H1 (cell line): ENCODE data around the gene DOP1A. TPM values are rescaled to one million over a fixed set of nuclear protein-coding genes. Genes with fewer than 3 reads are reported as not detected.

ENCODE experiments used
- CTCF ChIA-PET: fragments of 300-600 bp; sonication (Branson Sonifier 250); formaldehyde crosslinking; loops from one replicate; lab custom pipeline; 2021; ENCODE audit not compliant: partially characterized antibody; lab: Charles Lee
- POLR2A ChIA-PET: fragments of 300-600 bp; sonication (Branson Sonifier 250); formaldehyde crosslinking; loops from one replicate; lab custom pipeline; 2021; ENCODE audit warnings: inconsistent platforms; ENCODE audit not compliant: partially characterized antibody; lab: Charles Lee
- DNase-seq, 2 experiments: peaks; one replicate each; pipeline versions ENCODE4 v3.0.0 to v3.0.0-alpha.2; 2010 to 2022; ENCODE audit warnings: low spot score in 2 of 2, low read depth in 1 of 2, mixed read lengths in 1 of 2
- FAIRE-seq: peaks from 2 replicates; lab custom pipeline; 2011; peaks lifted over from hg19 to GRCh38; lab: Jason Lieb, UNC
- H2AFZ ChIP-seq: 2 replicates; pipeline ENCODE4 v1.8.1; 2012; ENCODE audit warnings: low read length, inconsistent platforms
- H2AK5ac ChIP-seq: 2 replicates; pipeline ENCODE4 v1.6.1; 2013; ENCODE audit warnings: low read depth, low read length
- H2BK120ac ChIP-seq: replicated peaks from 2 replicates; pipeline ENCODE3; 2013; ENCODE audit warnings: low read depth, low read length, inconsistent platforms
- H2BK12ac ChIP-seq: 2 replicates; pipeline ENCODE4 v1.6.1; 2013; ENCODE audit warnings: low read depth, low read length
- H2BK15ac ChIP-seq: 2 replicates; pipeline ENCODE4 v1.6.1; 2013; ENCODE audit warnings: low read length
- H2BK20ac ChIP-seq: 2 replicates; pipeline ENCODE4 v1.6.1; 2013; ENCODE audit warnings: low read length
- H2BK5ac ChIP-seq: 2 replicates; pipeline ENCODE4 v1.6.1; 2013; ENCODE audit warnings: low read depth, low read length
- H3K14ac ChIP-seq: 2 replicates; pipeline ENCODE4 v1.6.1; 2013; ENCODE audit warnings: inconsistent platforms; ENCODE audit not compliant: insufficient read length
- H3K18ac ChIP-seq: 2 replicates; pipeline ENCODE4 v1.6.1; 2013; ENCODE audit warnings: low read length; ENCODE audit errors: extremely low read depth
- H3K23ac ChIP-seq: 2 replicates; pipeline ENCODE4 v1.6.1; 2013; ENCODE audit warnings: inconsistent platforms; ENCODE audit not compliant: insufficient read length
- H3K23me2 ChIP-seq: 2 replicates; pipeline ENCODE4 v1.6.1; 2013; ENCODE audit warnings: low read depth, low read length
- H3K27ac ChIP-seq: 2 replicates; pipeline ENCODE4 v1.6.1; 2011; ENCODE audit warnings: low read depth, low read length, inconsistent platforms
- H3K27me3 ChIP-seq, 4 experiments: replicated peaks in 1 of 4; 1 replicate in 1 of 4; 2 replicates in 3 of 4; pipeline versions ENCODE4 v1.6.1 to v1.8.1; 2011 to 2013; ENCODE audit warnings: low read length in 3 of 4, mild to moderate bottlenecking in 3 of 4, inconsistent platforms in 2 of 4, mixed read lengths in 2 of 4, moderate library complexity in 1 of 4; ENCODE audit not compliant: control insufficient read depth in 3 of 4, insufficient read depth in 3 of 4; ENCODE audit errors: extremely low read depth in 1 of 4
- H3K36me3 ChIP-seq, 4 experiments: 2 replicates each; pipeline versions ENCODE4 v1.6.1 to v1.8.1; 2011 to 2013; ENCODE audit warnings: mild to moderate bottlenecking in 4 of 4, low read length in 3 of 4, moderate library complexity in 2 of 4, control low read depth in 1 of 4, inconsistent platforms in 1 of 4; ENCODE audit not compliant: insufficient read depth in 4 of 4, control insufficient read depth in 2 of 4
- H3K4ac ChIP-seq: replicated peaks from 2 replicates; pipeline ENCODE3; 2013; ENCODE audit warnings: low read length, low read depth, mixed read lengths, inconsistent platforms; ENCODE audit not compliant: insufficient read length
- H3K4me1 ChIP-seq, 4 experiments: replicated peaks in 1 of 4; 1 replicate in 1 of 4; 2 replicates in 3 of 4; pipeline versions ENCODE4 v1.6.1 to v1.8.1; 2011 to 2013; ENCODE audit warnings: low read length in 3 of 4, inconsistent platforms in 2 of 4, mixed read lengths in 1 of 4; ENCODE audit not compliant: insufficient read depth in 4 of 4, control insufficient read depth in 3 of 4
- H3K4me2 ChIP-seq, 2 experiments: 2 replicates each; pipeline versions ENCODE4 v1.6.1 to v1.8.1; 2011 to 2013; ENCODE audit warnings: low read depth in 2 of 2, low read length in 2 of 2, control low read depth in 1 of 2, inconsistent platforms in 1 of 2, mild to moderate bottlenecking in 1 of 2; ENCODE audit not compliant: insufficient read depth in 1 of 2
- H3K4me3 ChIP-seq, 4 experiments: fragments of 200-600, 300-600 bp in 1 of 4; sonication (generic), shearing (Covaris generic), sonication (Bioruptor Twin) in 1 of 4; 2 replicates each; pipeline versions ENCODE4 v1.5.1 to v1.8.1; 2011 to 2016; ENCODE audit warnings: low read length in 4 of 4, low read depth in 3 of 4, control low read depth in 2 of 4, inconsistent platforms in 2 of 4, mild to moderate bottlenecking in 2 of 4, mixed read lengths in 1 of 4, moderate library complexity in 1 of 4; ENCODE audit not compliant: insufficient read depth in 2 of 4; ENCODE audit errors: extremely low read depth in 1 of 4
- H3K56ac ChIP-seq: replicated peaks from 2 replicates; pipeline ENCODE3; 2013; ENCODE audit warnings: low read depth, mild to moderate bottlenecking, mixed read lengths, low read length, inconsistent platforms; ENCODE audit not compliant: insufficient read length
- H3K79me1 ChIP-seq: 2 replicates; pipeline ENCODE4 v1.6.1; 2013; ENCODE audit warnings: low read depth, low read length, control low read depth
- H3K79me2 ChIP-seq, 2 experiments: 2 replicates each; pipeline versions ENCODE4 v1.6.1 to v1.8.1; 2012 to 2013; ENCODE audit warnings: low read length in 2 of 2, mild to moderate bottlenecking in 2 of 2, inconsistent platforms in 1 of 2; ENCODE audit not compliant: insufficient read depth in 2 of 2, control insufficient read depth in 1 of 2
- H3K9ac ChIP-seq, 4 experiments: replicated peaks in 1 of 4; 1 replicate in 1 of 4; 2 replicates in 3 of 4; pipeline versions ENCODE4 v1.6.1 to v1.8.1; 2011 to 2013; ENCODE audit warnings: low read depth in 3 of 4, low read length in 3 of 4, control low read depth in 2 of 4, mild to moderate bottlenecking in 2 of 4, moderate library complexity in 2 of 4, inconsistent platforms in 1 of 4; ENCODE audit errors: extremely low read depth in 1 of 4
- H3K9me3 ChIP-seq, 2 experiments: 2 replicates each; pipeline versions ENCODE4 v1.6.1 to v1.8.1; 2012 to 2013; ENCODE audit warnings: mild to moderate bottlenecking in 2 of 2, moderate library complexity in 2 of 2, control low read depth in 1 of 2, inconsistent platforms in 1 of 2, low read depth in 1 of 2, low read length in 1 of 2, mixed read lengths in 1 of 2; ENCODE audit not compliant: insufficient read depth in 2 of 2
- H4K20me1 ChIP-seq, 2 experiments: replicated peaks in 1 of 2; 2 replicates each; pipeline versions ENCODE3 to v1.8.1; 2011 to 2013; ENCODE audit warnings: inconsistent platforms in 2 of 2, low read length in 2 of 2, mild to moderate bottlenecking in 1 of 2; ENCODE audit not compliant: insufficient read depth in 2 of 2, control insufficient read depth in 1 of 2
- H4K5ac ChIP-seq: 2 replicates; pipeline ENCODE4 v1.6.1; 2013; ENCODE audit warnings: low read length, low read depth, mixed read lengths, inconsistent platforms; ENCODE audit not compliant: insufficient read length
- H4K8ac ChIP-seq: 2 replicates; pipeline ENCODE4 v1.8.0; 2013; ENCODE audit warnings: mild to moderate bottlenecking, moderate library complexity, low read length, inconsistent platforms; ENCODE audit not compliant: insufficient read depth; ENCODE audit errors: extremely low read depth
- H4K91ac ChIP-seq: replicated peaks from 2 replicates; pipeline ENCODE3; 2013; ENCODE audit warnings: low read length, mixed read lengths, inconsistent platforms; ENCODE audit not compliant: insufficient read length
- BCL11A ChIP-seq, 2 experiments: IDR thresholded peaks; one replicate each; pipeline ENCODE4 v1.6.1; 2011; ENCODE audit warnings: low read depth in 2 of 2, low read length in 2 of 2, mild to moderate bottlenecking in 2 of 2
- CEBPB ChIP-seq: IDR thresholded peaks from 2 replicates; pipeline ENCODE4 v1.6.1; 2012; ENCODE audit warnings: low read depth, low read length
- FOSL1 ChIP-seq: IDR thresholded peaks from 2 replicates; pipeline ENCODE4 v1.6.1; 2011; ENCODE audit warnings: mild to moderate bottlenecking, low read depth, low read length, moderate library complexity; ENCODE audit not compliant: insufficient read depth
- HDAC6 ChIP-seq: IDR thresholded peaks from one replicate; pipeline ENCODE4 v1.7.1; 2012; ENCODE audit warnings: low read depth, mild to moderate bottlenecking, inconsistent platforms, low read length, moderate library complexity
- SP4 ChIP-seq: IDR thresholded peaks from 2 replicates; pipeline ENCODE4 v1.6.1; 2012; ENCODE audit warnings: low read length, inconsistent platforms
- WGBS, 2 experiments: shearing (Covaris generic) in 1 of 2; methylation state at CpG; one replicate each; pipeline versions ENCODE4 v1.1.6 to v1.1.7; 2013 to 2015; ENCODE audit warnings: low lambda C conversion rate in 2 of 2, mixed read lengths in 2 of 2, inconsistent platforms in 1 of 2, low coverage in 1 of 2, missing lambda C conversion rate in 1 of 2; ENCODE audit not compliant: insufficient replicate concordance in 2 of 2, insufficient coverage in 1 of 2, insufficient read length in 1 of 2; ENCODE audit errors: extremely low coverage in 1 of 2, missing lambda C conversion rate in 1 of 2; 5-methylcytosine and 5-hydroxymethylcytosine counted together
- polyA plus RNA-seq, 7 experiments: library from polyadenylated mRNA; depleted of rRNA in 3 of 7; stranded (reverse) in 5 of 7; unstranded in 2 of 7; fragments of >200 nt in 5 of 7; fragments of 200-250 nt in 2 of 7; gene quantifications; 1 replicate in 5 of 7; 2 replicates in 1 of 7; 4 replicates in 1 of 7; pipeline versions ENCODE4 v1.2.1 to v1.2.3, GENCODE V29; 2011 to 2013; ENCODE audit warnings: missing spikeins in 2 of 7, mixed read lengths in 2 of 7
- total RNA-seq: library from RNA; stranded (reverse); fragmentation: NEBNext Ultra II Directional; extraction: Animal tissue kit (Norgen Biotek cat#: 25700); gene quantifications from 2 replicates; pipeline ENCODE4 v1.2.1, GENCODE V29; 2021

The DOP1A gene
- total and polyA plus RNA-seq, 2 of the 8 experiments (the other 6 are each of a cell fraction or from before 2014, with no cell fraction given), result 7.5 to 14.7 TPM

GRCh38 chr6:83083476-83083875, 16.0 kb downstream of the DOP1A start:
- Histone ChIP-seq H4K91ac (no peak overlapping the region), H3K4me1 (peaks cover 0 to 2% (median 0%) of the 10 kb centered on the region in 4 experiments; a peak in 1 of 7 replicates), H2AFZ (no peak overlapping the region), H3K23ac (no peak overlapping the region), H3K18ac (no peak overlapping the region), H3K14ac (no peak overlapping the region), H3K79me1 (no peaks in the 10 kb centered on the region), H2BK12ac (no peak overlapping the region), H3K36me3 (no peaks in the 10 kb centered on the region), H2AK5ac (no peak overlapping the region), H4K8ac (no peak overlapping the region), H2BK20ac (no peak overlapping the region), H3K27ac (no peak overlapping the region), H3K79me2 (peaks cover 0 to 3% of the 10 kb centered on the region in 2 experiments; a peak in 1 of 4 replicates), H3K23me2 (no peaks in the 10 kb centered on the region), H2BK15ac (no peak overlapping the region), H4K5ac (no peak overlapping the region), H2BK5ac (no peak overlapping the region), H3K9me3 (no peaks in the 10 kb centered on the region), H3K4me3 (no peak overlapping the region), H3K4ac (no peak overlapping the region), H3K56ac (no peak overlapping the region), H3K4me2 (no peak overlapping the region), H2BK120ac (no peak overlapping the region), H4K20me1 (no peaks in the 10 kb centered on the region), H3K9ac (no peak overlapping the region), H3K27me3 (peaks cover 0 to 1% (median 0%) of the 10 kb centered on the region in 4 experiments; a peak in 1 of 7 replicates)
- ChIA-PET CTCF (interaction anchor here (1.0 kb wide), 1 partner anchor 17 kb away, joined by 5 read pairs; no protein-coding TSS in a partner anchor), POLR2A (no interaction called here)
- no peak for FAIRE-seq
- WGBS, 2 experiments, result 89% methylated on average over 1 of the region's 1 CpG; no CpG with 5 or more reads in 1 of the 2 experiments
- DNase-seq, result no peak
- TF ChIP-seq BCL11A (IDR thresholded peaks at IDR 0.05; ENCODE audit: low read depth in 2 of 2, low read length in 2 of 2), result no peak
- TF ChIP-seq FOSL1, result no peak
- TF ChIP-seq HDAC6, result no peak
- TF ChIP-seq CEBPB, result no peak
- no peak for TF ChIP-seq SP4
